Measurements from ENCODE around the gene NUDT14. TPM values are rescaled to one million over a fixed set of nuclear protein-coding genes. Genes with fewer than 3 reads are reported as not detected.

Gene NUDT14
- total and polyA plus RNA-seq, 12 donors = 4.1 to 55.8 (median 36.6) TPM

Small RNAs within 50 kb of the gene (microRNA-seq; reads per million reads assigned to microRNA genes)
- gene MIR6765 = 0 to 0.38 (median 0) reads per million in 3 donors

Small RNAs within 50 kb of the gene (small RNA-seq; reads per million reads assigned to genes)
- gene MIR6765 = 0 reads per million in 2 donors

Other genes starting within 250 kb of the NUDT14 start
- gene AHNAK2, start 202.9 kb downstream of the NUDT14 start, total RNA-seq = 10 to 100 TPM in 2 of 9 donors, 1 to 10 TPM in 4, under 1 TPM in 3; 0.67 to 16.0 (median 4.1) TPM
- gene AHNAK2, start 202.9 kb downstream of the NUDT14 start, polyA plus RNA-seq = 1 to 10 TPM; 1.8 to 6.5 (median 4.4) TPM
- 10 to 100 TPM in 2 of 9 donors, 1 to 10 TPM in 7; 6.3 to 13.4 (median 7.6) TPM for gene CLBA1, start 195.5 kb downstream of the NUDT14 start, total RNA-seq
- gene CLBA1, start 195.5 kb downstream of the NUDT14 start, polyA plus RNA-seq = 10 to 100 TPM; 11.1 to 22.5 (median 19.9) TPM
- gene CDCA4, start 160.2 kb downstream of the NUDT14 start, total RNA-seq = 10 to 100 TPM in 1 of 9 donors, 1 to 10 TPM in 7, under 1 TPM in 1; 0.66 to 10.5 (median 4.0) TPM
- gene CDCA4, start 160.2 kb downstream of the NUDT14 start, polyA plus RNA-seq = 1 to 10 TPM; 1.9 to 6.8 (median 4.9) TPM
- gene GPR132, start 115.9 kb downstream of the NUDT14 start, total RNA-seq = 10 to 100 TPM in 1 of 9 donors, 1 to 10 TPM in 6, under 1 TPM in 2; 0.17 to 11.7 (median 2.0) TPM
- 1 to 10 TPM in 1 of 3 donors, under 1 TPM in 2; 0.57 to 1.8 (median 0.91) TPM for gene GPR132, start 115.9 kb downstream of the NUDT14 start, polyA plus RNA-seq
- gene JAG2, start 12.5 kb downstream of the NUDT14 start, total RNA-seq = 1 to 10 TPM in 8 of 9 donors, under 1 TPM in 1; 0.83 to 5.7 (median 3.8) TPM
- 10 to 100 TPM in 2 of 3 donors, under 1 TPM in 1; 0.93 to 16.2 (median 12.7) TPM for gene JAG2, start 12.5 kb downstream of the NUDT14 start, polyA plus RNA-seq
- 10 to 100 TPM; 23.3 to 43.3 (median 31.3) TPM for gene BTBD6, start 67.2 kb upstream of the NUDT14 start, total RNA-seq
- gene BTBD6, start 67.2 kb upstream of the NUDT14 start, polyA plus RNA-seq = 10 to 100 TPM; 14.3 to 78.5 (median 72.6) TPM
- 10 to 100 TPM; 14.0 to 96.9 (median 39.2) TPM for gene BRF1, start 119.7 kb upstream of the NUDT14 start, total RNA-seq
- gene BRF1, start 119.7 kb upstream of the NUDT14 start, polyA plus RNA-seq = 10 to 100 TPM; 20.0 to 94.3 (median 35.8) TPM
- gene PACS2, start 133.4 kb upstream of the NUDT14 start, total RNA-seq = 100 to 1,000 TPM in 3 of 9 donors, 10 to 100 TPM in 6; 19.5 to 112 (median 71.5) TPM
- 100 to 1,000 TPM in 1 of 3 donors, 10 to 100 TPM in 2; 20.4 to 221 (median 94.2) TPM for gene PACS2, start 133.4 kb upstream of the NUDT14 start, polyA plus RNA-seq
- gene TEX22, start 217.2 kb upstream of the NUDT14 start, total RNA-seq = 1 to 10 TPM in 4 of 9 donors, under 1 TPM in 2, not detected in 3; 0.17 to 2.8 (median 1.2) TPM
- under 1 TPM; 0.20 to 0.38 (median 0.24) TPM for gene TEX22, start 217.2 kb upstream of the NUDT14 start, polyA plus RNA-seq
- gene MTA1, start 238.5 kb upstream of the NUDT14 start, total RNA-seq = 100 to 1,000 TPM in 2 of 9 donors, 10 to 100 TPM in 7; 26.8 to 102 (median 58.8) TPM
- gene MTA1, start 238.5 kb upstream of the NUDT14 start, polyA plus RNA-seq = 100 to 1,000 TPM in 2 of 3 donors, 10 to 100 TPM in 1; 11.8 to 270 (median 142) TPM